Measurements from ENCODE around the gene TRAF2.

- no peak for TF ChIP-seq RAD21 (IDR thresholded peaks at IDR 0.05; ENCODE audit: low read depth)
- no peak for TF ChIP-seq EGR1 (IDR thresholded peaks at IDR 0.05)
- no peak for TF ChIP-seq CEBPB (IDR thresholded peaks at IDR 0.05)
- TF ChIP-seq FOXM1 (IDR thresholded peaks at IDR 0.05; ENCODE audit: borderline replicate concordance, low read depth), result no peak
- no peak for TF ChIP-seq TEAD4 (IDR thresholded peaks at IDR 0.05)
- TF ChIP-seq USF1 (IDR thresholded peaks at IDR 0.05), result no peak
- no peak for TF ChIP-seq MAX (IDR thresholded peaks at IDR 0.05)
- TF ChIP-seq EP300 (IDR thresholded peaks at IDR 0.05; ENCODE audit: borderline replicate concordance), result no peak
- no peak for TF ChIP-seq TAF1 (IDR thresholded peaks at IDR 0.05; ENCODE audit: low read depth)
These were observed 41.3 kb downstream of the TRAF2 start for GRCh38 chr9:136927343-136928271.

Measured in Ishikawa (cell line).